HAP-1 (cell line): ENCODE measurements around the gene PTPN2.
"Not testable (repeated sequence)": the region's sequence is repeated elsewhere in the genome, so short reads cannot be mapped to it uniquely, and the experiment has no call there.

Experiments used
- DNase-seq, 2 experiments: peaks; one replicate each; pipeline ENCODE4 v3.0.0-alpha.2; 2016 to 2020; ENCODE audit warnings: low spot score in 2 of 2
- H3K27me3 ChIP-seq: fragments of 250-450 bp; sonication (Bioruptor Pico); 2 replicates; pipeline ENCODE4 v1.5.1; 2020; ENCODE audit warnings: low read depth, mild to moderate bottlenecking, moderate library complexity
- H3K36me3 ChIP-seq: fragments of 250-450 bp; sonication (Bioruptor Pico); replicated peaks from 2 replicates; pipeline ENCODE4 v1.5.1; 2020; ENCODE audit warnings: mild to moderate bottlenecking
- H3K4me1 ChIP-seq: fragments of 250-450 bp; sonication (Bioruptor Pico); 2 replicates; pipeline ENCODE4 v1.5.1; 2020; ENCODE audit warnings: mild to moderate bottlenecking
- H3K4me3 ChIP-seq: fragments of 250-450 bp; sonication (Bioruptor Pico); 2 replicates; pipeline ENCODE4 v1.5.1; 2020; ENCODE audit warnings: mild to moderate bottlenecking, moderate library complexity
- H3K9me3 ChIP-seq: fragments of 250-450 bp; sonication (Bioruptor Pico); 2 replicates; pipeline ENCODE4 v1.5.1; 2020; ENCODE audit warnings: mild to moderate bottlenecking, moderate library complexity
- in situ Hi-C: fragments of 300-500 bp; cut with MboI; formaldehyde crosslinking; loops from 3 replicates; pipeline ENCODE4 v1.14.3; 2020; ENCODE audit warnings: low sequenced_read_pairs, inconsistent platforms, mixed read lengths

The PTPN2 gene

GRCh38 chr18:12776821-12777471 lies 107.1 kb downstream of the PTPN2 start:
- Histone ChIP-seq H3K9me3 (no peaks in the 10 kb centered on the region), H3K4me3 (no peak overlapping the region)

GRCh38 chr18:12776415-12776814 lies 107.6 kb downstream of the PTPN2 start:
- H3K9me3 ChIP-seq, H3K4me3 ChIP-seq, H3K36me3 ChIP-seq, in situ Hi-C loops, H3K4me1 ChIP-seq, H3K27me3 ChIP-seq, DNase-seq: not testable (repeated sequence)

More at GRCh38 chr18:12776821-12777471, 107.1 kb downstream of the PTPN2 start:
- no peaks in the 10 kb centered on the region for H3K27me3 ChIP-seq
- DNase-seq, result no peak
- no peaks in the 10 kb centered on the region for H3K36me3 ChIP-seq
- in situ Hi-C loops, result no loop called here
- H3K4me1 ChIP-seq, result no peaks in the 10 kb centered on the region

GRCh38 chr18:12774982-12775381 lies 109.1 kb downstream of the PTPN2 start:
- Histone ChIP-seq H3K9me3 (no peaks in the 10 kb centered on the region), H3K4me1 (peaks cover 11% of the 10 kb centered on the region), H3K36me3 (no peaks in the 10 kb centered on the region), H3K4me3 (no peak overlapping the region), H3K27me3 (no peaks in the 10 kb centered on the region)
- DNase-seq, result no peak
- in situ Hi-C loops, result no loop called here

- no peak overlapping the region for H3K4me3 ChIP-seq
- in situ Hi-C loops, result no loop called here
- no peaks in the 10 kb centered on the region for H3K36me3 ChIP-seq
Measured at GRCh38 chr18:12773369-12773768, 110.7 kb downstream of the PTPN2 start.

GRCh38 chr18:12772111-12772510 lies 111.9 kb downstream of the PTPN2 start:
- Histone ChIP-seq H3K4me1 (peaks cover 11% of the 10 kb centered on the region), H3K9me3 (0 out of 2 replicates have a peak, but pooled peaks cover 2% of the 10 kb centered on the region), H3K4me3 (no peak overlapping the region), H3K36me3 (no peaks in the 10 kb centered on the region), H3K27me3 (no peaks in the 10 kb centered on the region)
- no peak for DNase-seq
- in situ Hi-C loops, result no loop called here

More at GRCh38 chr18:12773369-12773768, 110.7 kb downstream of the PTPN2 start:
- no peak for DNase-seq
- H3K4me1 ChIP-seq, result peaks cover 11% of the 10 kb centered on the region
- 0 out of 2 replicates have a peak, but pooled peaks cover 2% of the 10 kb centered on the region for H3K9me3 ChIP-seq
- H3K27me3 ChIP-seq, result no peaks in the 10 kb centered on the region

GRCh38 chr18:12770469-12771219 lies 113.4 kb downstream of the PTPN2 start:
- peaks cover 11% of the 10 kb centered on the region for H3K4me1 ChIP-seq
- 0 out of 2 replicates have a peak, but pooled peaks cover 2% of the 10 kb centered on the region for H3K9me3 ChIP-seq
- in situ Hi-C loops, result no loop called here
- DNase-seq, result peak; percentile 65 to 79
- H3K27me3 ChIP-seq, result no peaks in the 10 kb centered on the region
- H3K4me3 ChIP-seq, result no peak overlapping the region
- no peaks in the 10 kb centered on the region for H3K36me3 ChIP-seq

GRCh38 chr18:12769644-12770440 lies 114.2 kb downstream of the PTPN2 start:
- H3K9me3 ChIP-seq, result 0 out of 2 replicates have a peak, but pooled peaks cover 2% of the 10 kb centered on the region
- in situ Hi-C loops, result no loop called here
- H3K36me3 ChIP-seq, result no peaks in the 10 kb centered on the region
- H3K4me3 ChIP-seq, result no peak overlapping the region
- DNase-seq, result no peak
- no peaks in the 10 kb centered on the region for H3K27me3 ChIP-seq
- H3K4me1 ChIP-seq, result peaks cover 11% of the 10 kb centered on the region

GRCh38 chr18:12769136-12769535 lies 114.9 kb downstream of the PTPN2 start:
- Histone ChIP-seq H3K27me3 (no peaks in the 10 kb centered on the region), H3K4me1 (peaks cover 11% of the 10 kb centered on the region), H3K36me3 (no peaks in the 10 kb centered on the region), H3K9me3 (0 out of 2 replicates have a peak, but pooled peaks cover 2% of the 10 kb centered on the region), H3K4me3 (no peak overlapping the region)
- in situ Hi-C loops, result no loop called here
- no peak for DNase-seq

- in situ Hi-C loops, result no loop called here
- Histone ChIP-seq H3K4me1 (peaks cover 11% of the 10 kb centered on the region), H3K4me3 (no peak overlapping the region), H3K9me3 (0 out of 2 replicates have a peak, but pooled peaks cover 2% of the 10 kb centered on the region), H3K27me3 (no peaks in the 10 kb centered on the region), H3K36me3 (no peaks in the 10 kb centered on the region)
- no peak for DNase-seq
Measured at GRCh38 chr18:12768625-12769024, 115.4 kb downstream of the PTPN2 start.

GRCh38 chr18:12767580-12768155 lies 116.4 kb downstream of the PTPN2 start:
- Histone ChIP-seq H3K4me3 (no peak overlapping the region), H3K9me3 (0 out of 2 replicates have a peak, but pooled peaks cover 2% of the 10 kb centered on the region), H3K4me1 (peaks cover 11% of the 10 kb centered on the region), H3K36me3 (no peaks in the 10 kb centered on the region), H3K27me3 (no peaks in the 10 kb centered on the region)
- no peak for DNase-seq
- in situ Hi-C loops, result no loop called here

GRCh38 chr18:12766986-12767433 lies 117.0 kb downstream of the PTPN2 start:
- Histone ChIP-seq H3K4me1 (peaks cover 11% of the 10 kb centered on the region), H3K4me3 (no peak overlapping the region), H3K9me3 (0 out of 2 replicates have a peak, but pooled peaks cover 2% of the 10 kb centered on the region), H3K36me3 (no peaks in the 10 kb centered on the region), H3K27me3 (no peaks in the 10 kb centered on the region)
- DNase-seq, result peak in 1 of 2 experiments; percentile 25
- in situ Hi-C loops, result no loop called here

- peaks cover 2% of the 10 kb centered on the region for H3K4me1 ChIP-seq
Measured at GRCh38 chr18:12765586-12765985, 118.5 kb downstream of the PTPN2 start.

GRCh38 chr18:12765126-12765525 lies 118.9 kb downstream of the PTPN2 start:
- in situ Hi-C loops, result no loop called here
- no peak for DNase-seq

More at GRCh38 chr18:12765586-12765985, 118.5 kb downstream of the PTPN2 start:
- H3K4me3 ChIP-seq, result no peak overlapping the region
- DNase-seq, result no peak
- in situ Hi-C loops, result no loop called here
- no peaks in the 10 kb centered on the region for H3K27me3 ChIP-seq
- 0 out of 2 replicates have a peak, but pooled peaks cover 2% of the 10 kb centered on the region for H3K9me3 ChIP-seq
- no peaks in the 10 kb centered on the region for H3K36me3 ChIP-seq

More at GRCh38 chr18:12765126-12765525, 118.9 kb downstream of the PTPN2 start:
- no peaks in the 10 kb centered on the region; the same call in 1 of the 2 replicates for H3K4me1 ChIP-seq
- 0 out of 2 replicates have a peak, but pooled peaks cover 2% of the 10 kb centered on the region for H3K9me3 ChIP-seq
- no peak overlapping the region for H3K4me3 ChIP-seq
- no peaks in the 10 kb centered on the region for H3K36me3 ChIP-seq
- H3K27me3 ChIP-seq, result no peaks in the 10 kb centered on the region
